Small intestine (tissue), 7 donors: ENCODE results near the gene TES. TPM values are rescaled to one million over a fixed set of nuclear protein-coding genes. Genes with fewer than 3 reads are reported as not detected.

Experiments used
- DNase-seq, 2 donors: peaks; one replicate each; pipeline versions ENCODE4 v3.0.0 to v3.0.0-alpha.2; 2013
- FAIRE-seq: peaks from 2 replicates; lab custom pipeline; 2012; peaks lifted over from hg19 to GRCh38; lab: Jason Lieb, UNC
- H3K27ac ChIP-seq, 3 donors: one replicate each; pipeline ENCODE4 v1.5.1; 2013; ENCODE audit warnings: low read length in 2 of 3, mild to moderate bottlenecking in 2 of 3, control low read depth in 1 of 3, inconsistent platforms in 1 of 3, low read depth in 1 of 3, moderate library complexity in 1 of 3
- H3K27me3 ChIP-seq, 3 donors: one replicate each; pipeline ENCODE4 v1.6.1; 2013; ENCODE audit warnings: low read length in 3 of 3, inconsistent platforms in 1 of 3; ENCODE audit not compliant: control insufficient read depth in 3 of 3, insufficient read depth in 3 of 3
- H3K36me3 ChIP-seq, 3 donors: one replicate each; pipeline ENCODE4 v1.6.1; 2013; ENCODE audit warnings: low read length in 3 of 3, inconsistent platforms in 1 of 3, low read depth in 1 of 3, mild to moderate bottlenecking in 1 of 3, moderate library complexity in 1 of 3; ENCODE audit not compliant: control insufficient read depth in 3 of 3, insufficient read depth in 2 of 3
- H3K4me1 ChIP-seq, 3 donors: one replicate each; pipeline ENCODE4 v1.6.1; 2013; ENCODE audit warnings: low read length in 2 of 3, inconsistent platforms in 1 of 3, low read depth in 1 of 3, mild to moderate bottlenecking in 1 of 3, moderate library complexity in 1 of 3; ENCODE audit not compliant: control insufficient read depth in 3 of 3, insufficient read depth in 2 of 3
- H3K4me3 ChIP-seq, 3 donors: one replicate each; pipeline ENCODE4 v1.5.1; 2013; ENCODE audit warnings: low read length in 3 of 3, control low read depth in 1 of 3, inconsistent platforms in 1 of 3, low read depth in 1 of 3, mild to moderate bottlenecking in 1 of 3, moderate library complexity in 1 of 3
- H3K9me3 ChIP-seq, 2 donors: one replicate each; pipeline ENCODE4 v1.6.1; 2013; ENCODE audit warnings: low read depth in 1 of 2, low read length in 1 of 2; ENCODE audit not compliant: control insufficient read depth in 2 of 2, insufficient read depth in 1 of 2
- WGBS, 3 donors: extraction: QIAGEN DNeasy Blood & Tissue Kit; methylation state at CpG; one replicate each; pipeline ENCODE4 v1.1.7; 2013; 5-methylcytosine and 5-hydroxymethylcytosine counted together
- polyA plus RNA-seq, 4 donors: library from polyadenylated mRNA; stranded (reverse) in 3 of 4; unstranded in 1 of 4; fragments of 200-250 nt in 3 of 4; fragments of 120-200 nt in 1 of 4; gene quantifications; one replicate each; pipeline versions ENCODE4 v1.2.1 to v1.2.3, GENCODE V29; 2013
- donor health status: healthy with polysubstance abuse.
- donor health status: control.
- donor health status: control.
- donor health status: Bipolar disorder and iron deficiency.
- donor health status: healthy.

The TES gene
- polyA plus RNA-seq, 4 donors = 43.2 to 69.7 (median 60.7) TPM

- peak in 1 of 2 donors; percentile 50 for DNase-seq
- Histone ChIP-seq H3K27ac (peak overlapping the region; percentile 32 to 95 (median 76)), H3K9me3 (no peaks in the 10 kb centered on the region), H3K4me3 (peak overlapping the region; percentile 22 to 95 (median 90)), H3K4me1 (peaks cover 3 to 6% (median 5%) of the 10 kb centered on the region in 3 donors), H3K27me3 (no peaks in the 10 kb centered on the region), H3K36me3 (no peaks in the 10 kb centered on the region)
- FAIRE-seq = no peak
- 34 to 57% (median 37%) methylated on average over 7 of the region's 7 CpGs for WGBS, 3 donors
These were observed 1.7 kb downstream of the TES start for GRCh38 chr7:116211913-116212596.

- no peaks in the 10 kb centered on the region for H3K9me3 ChIP-seq
- H3K4me3 ChIP-seq = no peak overlapping the region
- H3K4me1 ChIP-seq = peaks cover 3 to 8% (median 7%) of the 10 kb centered on the region in 3 donors
- no peak overlapping the region for H3K27ac ChIP-seq
- FAIRE-seq (no peak), DNase-seq (no peak)
- WGBS, 3 donors = 41 to 79% (median 66%) methylated on average over 4 of the region's 4 CpGs
- no peaks in the 10 kb centered on the region for H3K36me3 ChIP-seq
- no peaks in the 10 kb centered on the region for H3K27me3 ChIP-seq
These were observed 2.5 kb downstream of the TES start for GRCh38 chr7:116212869-116213268.

- no peak overlapping the region for H3K4me3 ChIP-seq
- H3K4me1 ChIP-seq = peaks cover 3 to 12% (median 9%) of the 10 kb centered on the region in 3 donors
- no peak for FAIRE-seq
- H3K27ac ChIP-seq = peak overlapping the region in 2 of 3 donors; percentile 14 to 62
- 45 to 73% (median 70%) methylated on average over 4 of the region's 4 CpGs for WGBS, 3 donors
- no peaks in the 10 kb centered on the region for H3K36me3 ChIP-seq
- no peaks in the 10 kb centered on the region for H3K27me3 ChIP-seq
- no peak for DNase-seq
- no peaks in the 10 kb centered on the region for H3K9me3 ChIP-seq
These were observed 3.2 kb downstream of the TES start for GRCh38 chr7:116213361-116214130.

- H3K27me3 ChIP-seq = no peaks in the 10 kb centered on the region
- WGBS, 3 donors = 89 to 94% (median 94%) methylated on average over 3 of the region's 3 CpGs
- FAIRE-seq = no peak
- H3K36me3 ChIP-seq = no peaks in the 10 kb centered on the region
- DNase-seq = no peak
- peaks cover 7 to 19% (median 12%) of the 10 kb centered on the region in 3 donors for H3K4me1 ChIP-seq
- H3K27ac ChIP-seq = no peak overlapping the region
- H3K4me3 ChIP-seq = no peak overlapping the region
- no peaks in the 10 kb centered on the region for H3K9me3 ChIP-seq
These were observed 4.6 kb downstream of the TES start for GRCh38 chr7:116214921-116215320.

- WGBS, 3 donors = 49 to 75% (median 74%) methylated on average over 2 of the region's 2 CpGs
- Histone ChIP-seq H3K4me3 (no peak overlapping the region), H3K27ac (no peak overlapping the region), H3K27me3 (no peaks in the 10 kb centered on the region), H3K4me1 (peaks cover 7 to 19% (median 12%) of the 10 kb centered on the region in 3 donors), H3K9me3 (no peaks in the 10 kb centered on the region), H3K36me3 (no peaks in the 10 kb centered on the region)
- no peak for DNase-seq
- FAIRE-seq = no peak
These were observed 5.2 kb downstream of the TES start for GRCh38 chr7:116215551-116215950.

GRCh38 chr7:116216956-116217571 is 6.7 kb downstream of the TES start:
- Histone ChIP-seq H3K27ac (no peak overlapping the region), H3K4me3 (no peak overlapping the region), H3K27me3 (no peaks in the 10 kb centered on the region), H3K4me1 (peaks cover 7 to 19% (median 12%) of the 10 kb centered on the region in 3 donors), H3K9me3 (no peaks in the 10 kb centered on the region), H3K36me3 (no peaks in the 10 kb centered on the region)
- 49 to 62% (median 56%) methylated on average over 3 of the region's 3 CpGs for WGBS, 3 donors
- DNase-seq (no peak), FAIRE-seq (no peak)

- H3K4me1 ChIP-seq = peaks cover 7 to 19% (median 12%) of the 10 kb centered on the region in 3 donors
- no peaks in the 10 kb centered on the region for H3K9me3 ChIP-seq
- 13 to 38% (median 26%) methylated on average over 4 of the region's 4 CpGs for WGBS, 3 donors
- peak overlapping the region; percentile 13 to 60 (median 45) for H3K27ac ChIP-seq
- no peak overlapping the region for H3K4me3 ChIP-seq
- DNase-seq (peak; percentile 52 to 57), FAIRE-seq (no peak)
- no peaks in the 10 kb centered on the region for H3K36me3 ChIP-seq
- no peaks in the 10 kb centered on the region for H3K27me3 ChIP-seq
These were observed 7.8 kb downstream of the TES start for GRCh38 chr7:116218051-116218645.

- no peak for FAIRE-seq
- Histone ChIP-seq H3K4me3 (no peak overlapping the region), H3K27ac (no peak overlapping the region), H3K9me3 (no peaks in the 10 kb centered on the region), H3K4me1 (peaks cover 7 to 16% (median 12%) of the 10 kb centered on the region in 3 donors), H3K27me3 (no peaks in the 10 kb centered on the region), H3K36me3 (no peaks in the 10 kb centered on the region)
- WGBS, 3 donors = 0 to 45% (median 27%) methylated on average over 1 of the region's 1 CpG
- DNase-seq = no peak
These were observed 8.4 kb downstream of the TES start for GRCh38 chr7:116218747-116219146.
